ENCODE results near the gene ELF5.

Gene ELF5

GRCh38 chr11:34548278-34548677 is 34.7 kb upstream of the ELF5 start:
- DNase-seq (ENCODE audit: low read depth): no peak
- H3K4me3 ChIP-seq (replicated peaks; ENCODE audit: low read depth, low read length): no peak overlapping the region
- TF ChIP-seq, protein P1, sequence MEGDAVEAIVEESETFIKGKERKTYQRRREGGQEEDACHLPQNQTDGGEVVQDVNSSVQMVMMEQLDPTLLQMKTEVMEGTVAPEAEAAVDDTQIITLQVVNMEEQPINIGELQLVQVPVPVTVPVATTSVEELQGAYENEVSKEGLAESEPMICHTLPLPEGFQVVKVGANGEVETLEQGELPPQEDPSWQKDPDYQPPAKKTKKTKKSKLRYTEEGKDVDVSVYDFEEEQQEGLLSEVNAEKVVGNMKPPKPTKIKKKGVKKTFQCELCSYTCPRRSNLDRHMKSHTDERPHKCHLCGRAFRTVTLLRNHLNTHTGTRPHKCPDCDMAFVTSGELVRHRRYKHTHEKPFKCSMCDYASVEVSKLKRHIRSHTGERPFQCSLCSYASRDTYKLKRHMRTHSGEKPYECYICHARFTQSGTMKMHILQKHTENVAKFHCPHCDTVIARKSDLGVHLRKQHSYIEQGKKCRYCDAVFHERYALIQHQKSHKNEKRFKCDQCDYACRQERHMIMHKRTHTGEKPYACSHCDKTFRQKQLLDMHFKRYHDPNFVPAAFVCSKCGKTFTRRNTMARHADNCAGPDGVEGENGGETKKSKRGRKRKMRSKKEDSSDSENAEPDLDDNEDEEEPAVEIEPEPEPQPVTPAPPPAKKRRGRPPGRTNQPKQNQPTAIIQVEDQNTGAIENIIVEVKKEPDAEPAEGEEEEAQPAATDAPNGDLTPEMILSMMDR (IDR thresholded peaks at IDR 0.05; ENCODE audit: low read length, missing control alignments): no peak

DNA sequence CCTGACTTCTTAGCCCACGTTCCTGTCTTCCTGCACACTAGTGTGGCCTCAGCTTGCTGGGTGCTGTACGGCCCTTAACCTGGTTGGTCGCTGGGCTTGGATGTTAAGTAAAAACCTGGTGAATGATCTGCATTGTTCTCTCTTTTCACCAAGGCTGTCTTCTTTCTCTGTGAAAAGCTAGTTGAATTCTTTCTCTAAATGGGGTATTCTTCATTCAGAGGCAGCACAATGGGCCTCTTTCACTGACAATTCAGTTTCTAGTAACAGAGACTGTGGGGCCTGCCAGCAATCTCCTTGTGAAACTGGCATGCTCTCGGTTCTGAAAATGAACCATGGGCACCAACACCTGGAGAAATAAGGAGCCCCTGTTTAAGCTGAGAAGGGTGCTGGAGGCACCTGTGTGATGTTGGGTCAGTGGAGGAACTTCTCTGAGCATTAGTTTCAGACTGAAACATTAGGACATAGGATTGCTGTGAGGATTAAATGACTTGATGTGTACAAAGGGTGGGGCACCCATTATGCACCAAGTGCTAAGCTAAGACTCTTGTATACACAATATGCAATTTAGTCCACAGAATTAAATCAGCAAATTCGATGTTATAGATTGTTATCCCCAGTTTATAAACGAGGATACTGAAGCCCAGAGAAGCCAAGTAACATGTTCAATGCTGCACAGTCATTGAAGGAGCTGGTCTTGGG is 33.1 kb upstream of the ELF5 start:
- no peak for DNase-seq (ENCODE audit: low read depth)
- TF ChIP-seq, protein P1 (IDR thresholded peaks at IDR 0.05; ENCODE audit: low read length, missing control alignments): no peak
- no peak overlapping the region for H3K4me3 ChIP-seq (replicated peaks; ENCODE audit: low read depth, low read length)

DNA sequence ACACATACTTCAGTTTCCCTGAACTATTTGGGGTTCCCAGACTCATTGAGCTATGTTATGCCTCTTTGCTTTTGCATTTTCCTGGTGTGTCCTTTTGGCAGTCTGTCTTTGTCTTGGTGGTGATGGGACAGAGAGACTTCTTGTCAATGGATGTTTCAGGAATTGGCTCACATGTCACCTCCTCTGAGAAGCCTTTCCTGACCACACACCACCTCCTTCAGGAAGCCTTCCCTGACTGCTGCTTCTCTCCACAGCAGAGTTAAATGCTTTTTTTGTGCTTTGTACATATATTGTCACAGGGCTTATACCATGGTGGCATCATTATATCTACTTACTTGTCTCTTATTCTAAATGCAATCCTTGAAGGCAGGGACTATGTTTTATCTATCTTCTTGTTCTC is 28.5 kb upstream of the ELF5 start:
- TF ChIP-seq, protein P1 (IDR thresholded peaks at IDR 0.05; ENCODE audit: low read length, missing control alignments): no peak
- DNase-seq (ENCODE audit: low read depth): no peak

GRCh38 chr11:34540870-34541269 is 27.3 kb upstream of the ELF5 start:
- H3K4me3 ChIP-seq (replicated peaks; ENCODE audit: low read depth, low read length): no peak overlapping the region
- TF ChIP-seq, protein P1 (IDR thresholded peaks at IDR 0.05; ENCODE audit: low read length, missing control alignments): no peak
- no peak for DNase-seq (ENCODE audit: low read depth)

More for the DNA sequence above, 28.5 kb upstream of the ELF5 start:
- no peak overlapping the region for H3K4me3 ChIP-seq (replicated peaks; ENCODE audit: low read depth, low read length)

DNA sequence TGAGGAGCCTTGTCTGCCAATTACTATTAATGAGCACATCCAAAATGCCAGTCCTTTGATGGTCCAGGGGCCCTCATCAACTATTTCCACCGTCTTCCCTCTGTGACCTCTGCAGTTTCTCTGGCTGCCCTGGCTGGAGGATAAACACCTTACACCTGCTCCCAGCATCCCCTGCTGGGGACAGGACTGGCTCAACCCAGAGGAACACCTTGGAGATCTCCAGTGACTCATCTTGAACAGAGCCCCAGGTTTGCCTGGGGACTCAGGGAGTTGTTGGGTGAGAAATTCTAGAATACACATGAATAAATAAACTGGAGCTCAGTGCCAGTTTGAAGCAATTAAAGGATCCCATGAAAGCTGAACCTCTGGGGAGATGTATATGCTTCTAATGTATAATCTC is 24.0 kb upstream of the ELF5 start:
- H3K4me3 ChIP-seq (replicated peaks; ENCODE audit: low read depth, low read length): no peak overlapping the region
- TF ChIP-seq, protein P1 (IDR thresholded peaks at IDR 0.05; ENCODE audit: low read length, missing control alignments): no peak
- DNase-seq (ENCODE audit: low read depth): no peak

DNA sequence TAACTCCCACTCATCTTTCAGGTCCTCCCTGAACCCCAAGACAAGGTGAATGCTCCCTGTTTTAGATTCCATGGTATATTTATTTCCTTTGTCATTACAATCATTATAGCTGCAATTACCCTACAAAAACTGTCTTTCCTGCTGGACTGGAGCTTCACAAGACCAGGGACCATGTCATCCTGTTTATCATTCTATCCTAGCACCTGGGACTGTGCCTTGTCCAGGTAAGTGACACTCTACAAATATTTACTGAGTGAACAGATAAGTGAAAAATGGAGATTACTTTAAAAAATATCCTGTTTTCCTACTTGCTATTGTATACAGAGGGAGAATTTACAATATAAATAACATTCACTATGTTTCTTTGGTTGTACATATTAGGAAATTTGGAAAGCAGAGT is 22.5 kb upstream of the ELF5 start:
- TF ChIP-seq, protein P1 (IDR thresholded peaks at IDR 0.05; ENCODE audit: low read length, missing control alignments): no peak
- no peak for DNase-seq (ENCODE audit: low read depth)
- H3K4me3 ChIP-seq (replicated peaks; ENCODE audit: low read depth, low read length): no peak overlapping the region

GRCh38 chr11:34534826-34535225 is 21.2 kb upstream of the ELF5 start:
- no peak overlapping the region for H3K4me3 ChIP-seq (replicated peaks; ENCODE audit: low read depth, low read length)
- TF ChIP-seq, protein P1 (IDR thresholded peaks at IDR 0.05; ENCODE audit: low read length, missing control alignments): no peak
- no peak for DNase-seq (ENCODE audit: low read depth)
